NOMO-1 treated with DMSO at 0.1 percent for 48 hours (cell line): Measurements from ENCODE around the gene RBMS3.
"Not testable (repeated sequence)": the region's sequence is repeated elsewhere in the genome, so short reads cannot be mapped to it uniquely, and the experiment has no call there.

Source experiments
- DNase-seq: peaks from one replicate; lab custom pipeline; 2025; ENCODE audit not compliant: unreplicated experiment; lab: John Stamatoyannopoulos, UW

The RBMS3 gene

GRCh38 chr3:29280404-29281093 lies at the start of gene RBMS3:
Gene RBMS3 (plus strand): TSS chr3:29281071.
- DNase-seq: peak; percentile 82

- not testable (repeated sequence) for DNase-seq
Observed at GRCh38 chr3:29233126-29233525, 47.7 kb upstream of the RBMS3 start.

- no peak for DNase-seq
Observed at GRCh38 chr3:29236146-29236840, 44.6 kb upstream of the RBMS3 start.

GRCh38 chr3:29239376-29239775 lies 41.5 kb upstream of the RBMS3 start:
- DNase-seq: no peak

- DNase-seq: peak; percentile 53
Observed at GRCh38 chr3:29240248-29240647, 40.6 kb upstream of the RBMS3 start.

- DNase-seq: no peak
Observed at GRCh38 chr3:29240887-29241286, 40.0 kb upstream of the RBMS3 start.

- no peak for DNase-seq
Observed at GRCh38 chr3:29241855-29242254, 39.0 kb upstream of the RBMS3 start.

- DNase-seq: no peak
Observed at GRCh38 chr3:29242296-29242695, 38.6 kb upstream of the RBMS3 start.

- DNase-seq: peak; percentile 89
Observed at GRCh38 chr3:29245441-29245840, 35.4 kb upstream of the RBMS3 start.

GRCh38 chr3:29247088-29247745 lies 33.7 kb upstream of the RBMS3 start:
- peak; percentile 53 for DNase-seq

- DNase-seq: no peak
Observed at GRCh38 chr3:29249829-29250345, 31.0 kb upstream of the RBMS3 start.

- DNase-seq: no peak
Observed at GRCh38 chr3:29255854-29256696, 24.8 kb upstream of the RBMS3 start.

GRCh38 chr3:29258161-29258560 lies 22.7 kb upstream of the RBMS3 start:
- DNase-seq: no peak

- DNase-seq: no peak
Observed at GRCh38 chr3:29261119-29261518, 19.8 kb upstream of the RBMS3 start.

GRCh38 chr3:29263476-29263875 lies 17.4 kb upstream of the RBMS3 start:
- DNase-seq: peak; percentile 45

- DNase-seq: no peak
Observed at GRCh38 chr3:29265509-29266072, 15.3 kb upstream of the RBMS3 start.

GRCh38 chr3:29267226-29267625 lies 13.6 kb upstream of the RBMS3 start:
- DNase-seq: no peak

- DNase-seq: no peak
Observed at GRCh38 chr3:29268651-29269050, 12.2 kb upstream of the RBMS3 start.

- no peak for DNase-seq
Observed at GRCh38 chr3:29270752-29271151, 10.1 kb upstream of the RBMS3 start.

GRCh38 chr3:29271475-29271874 lies 9.4 kb upstream of the RBMS3 start:
- no peak for DNase-seq

- no peak for DNase-seq
Observed at GRCh38 chr3:29274667-29275066, 6.2 kb upstream of the RBMS3 start.
